Activated CD4-positive, CD25-positive, alpha-beta regulatory T cell treated with anti-CD3 and anti-CD28 coated beads, Interleukin-2, amount 50 U/mL, for 24 hours (primary cell): Measurements from ENCODE around the gene GNAS-AS1.
A peak's percentile ranks its signal among the peaks of the same experiment; 100 is the strongest.
"Not testable (repeated sequence)": the region's sequence is repeated elsewhere in the genome, so short reads cannot be mapped to it uniquely, and the experiment has no call there.

Experiments used
- ATAC-seq, 2 donors: fragments of 150-1000 bp; cut with Tn5 transposase; one replicate each; pipeline ENCODE4 v1.10.0; 2021; ENCODE audit warnings: mild to moderate bottlenecking in 1 of 2, moderate library complexity in 1 of 2

The GNAS-AS1 gene

DNA sequence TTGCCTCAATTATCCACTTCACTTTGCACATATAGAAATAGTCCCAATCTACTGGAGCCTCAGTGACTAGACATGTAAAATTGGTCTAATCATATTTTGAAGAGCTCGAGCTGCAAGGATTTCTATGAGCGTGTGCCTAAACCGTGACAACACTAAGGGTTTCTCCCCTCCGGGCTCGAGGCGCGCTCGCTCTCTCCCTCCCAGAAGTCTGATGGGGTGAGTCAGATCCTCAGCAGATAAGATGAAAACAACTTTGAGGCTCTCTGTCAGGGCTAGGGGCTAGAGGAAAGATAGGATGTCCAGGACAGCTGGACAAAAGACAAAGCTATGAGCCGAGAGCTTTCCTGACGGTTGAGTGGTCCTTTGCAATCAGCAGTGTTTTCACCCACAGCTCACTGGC lies 16.8 kb downstream of the GNAS-AS1 start:
- no peak for ATAC-seq

DNA sequence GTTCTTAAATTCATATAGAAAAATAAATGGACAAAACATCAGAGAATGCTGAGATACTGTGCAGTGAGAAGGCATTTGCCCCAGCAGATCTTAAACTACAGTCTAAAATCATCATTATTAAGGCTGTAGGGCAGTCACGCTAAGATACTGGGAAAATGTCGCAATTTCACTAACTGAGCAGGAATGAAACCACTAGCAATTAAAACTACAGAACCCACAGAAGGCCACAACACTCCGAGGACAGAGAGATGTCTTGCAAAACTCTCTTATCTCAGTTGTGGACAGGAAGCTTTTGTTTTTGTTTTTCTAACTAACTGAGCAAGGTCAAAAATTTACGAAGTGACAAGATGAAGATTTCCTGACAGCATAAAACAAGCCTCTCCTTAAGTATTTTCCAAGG lies 18.2 kb downstream of the GNAS-AS1 start:
- no peak for ATAC-seq

GRCh38 chr20:58829531-58829941 lies 21.2 kb downstream of the GNAS-AS1 start:
- ATAC-seq: no peak

- ATAC-seq: not testable (repeated sequence)
Measured at GRCh38 chr20:58828804-58829203, 21.9 kb downstream of the GNAS-AS1 start.

GRCh38 chr20:58828136-58828535 lies 22.6 kb downstream of the GNAS-AS1 start:
- ATAC-seq: no peak

- ATAC-seq: no peak
Measured at GRCh38 chr20:58826271-58826670, 24.4 kb downstream of the GNAS-AS1 start.

DNA sequence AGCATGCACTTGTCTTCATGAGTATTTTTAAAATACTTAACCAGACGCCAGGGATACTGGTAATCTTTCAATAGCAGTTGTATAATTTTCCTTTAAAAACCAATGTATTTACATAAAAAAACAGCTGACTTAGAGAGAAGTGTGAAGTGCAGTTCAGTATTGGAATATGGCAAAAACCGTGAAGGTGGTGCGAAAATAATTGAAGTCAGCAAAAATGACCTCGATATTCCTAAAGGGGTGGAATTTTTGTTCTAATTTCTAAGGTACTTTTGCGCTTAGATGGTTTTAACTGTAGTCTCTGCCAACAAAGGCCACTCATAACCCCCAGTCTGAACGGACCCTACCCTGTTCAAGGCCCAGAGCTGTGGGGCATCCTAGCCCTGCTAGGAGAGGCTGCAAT lies 25.3 kb downstream of the GNAS-AS1 start:
- ATAC-seq: no peak

DNA sequence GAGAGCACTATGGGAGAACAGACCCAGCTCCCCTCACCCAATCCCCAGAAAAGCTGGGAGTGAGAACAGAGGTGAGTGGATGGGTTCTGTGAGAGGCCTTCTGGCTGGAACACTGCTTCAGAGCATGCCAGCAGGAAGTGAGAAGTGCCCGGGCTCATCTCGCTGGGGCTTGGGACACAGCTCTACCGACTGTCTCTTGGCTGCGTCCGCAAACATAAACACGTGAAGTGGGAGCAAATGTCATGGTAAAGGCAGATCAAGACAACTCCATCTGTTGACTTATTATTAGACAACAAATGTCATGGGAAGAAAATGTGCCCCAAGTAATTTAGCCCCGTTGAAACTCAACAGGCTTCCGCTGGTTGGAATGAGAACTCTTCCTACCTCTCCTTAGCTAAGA lies 25.9 kb downstream of the GNAS-AS1 start:
- ATAC-seq: no peak

GRCh38 chr20:58822748-58823730 lies 27.7 kb downstream of the GNAS-AS1 start:
- ATAC-seq: no peak

DNA sequence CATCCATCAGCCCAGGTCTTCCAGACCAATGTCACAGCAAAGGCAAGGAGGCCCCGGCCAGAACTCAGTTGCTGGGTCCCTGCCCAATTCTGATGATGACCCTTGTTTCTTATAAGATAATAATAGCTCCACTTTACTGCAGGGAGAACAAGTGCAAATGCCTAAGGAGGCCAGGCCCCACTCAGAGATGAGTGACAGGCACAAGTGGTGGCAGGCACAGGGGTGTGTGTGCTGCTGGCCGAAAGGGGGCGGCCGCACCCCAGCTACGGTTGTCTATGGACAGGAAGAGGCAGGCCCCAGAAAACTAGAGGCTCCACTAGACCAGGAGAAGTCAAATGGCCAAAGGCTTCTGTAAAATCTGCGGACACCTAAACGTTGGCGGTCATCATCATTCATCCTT lies 28.6 kb downstream of the GNAS-AS1 start:
- ATAC-seq: no peak

- not testable (repeated sequence) for ATAC-seq
Measured at GRCh38 chr20:58820515-58820914, 30.2 kb downstream of the GNAS-AS1 start.

DNA sequence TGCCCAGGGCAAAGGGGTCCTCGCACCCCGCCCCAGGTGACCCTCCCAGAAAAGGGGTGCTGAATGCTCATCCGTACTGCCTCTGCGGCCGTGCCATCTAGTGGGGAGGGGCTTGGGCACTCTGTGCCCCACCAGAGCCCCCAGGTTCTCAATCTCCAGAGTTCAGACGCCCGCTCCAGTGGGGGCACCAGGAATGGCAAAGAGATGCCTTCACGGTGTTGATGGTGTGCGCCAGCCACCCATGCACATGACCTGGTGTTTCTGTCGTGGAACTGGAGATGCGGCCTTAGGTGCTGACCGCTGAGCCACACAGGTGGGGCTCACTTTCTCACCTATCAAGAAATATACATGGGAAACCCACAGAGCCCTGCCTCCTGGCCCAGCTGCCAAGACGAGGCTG lies 30.8 kb downstream of the GNAS-AS1 start:
- ATAC-seq: no peak

GRCh38 chr20:58818586-58819285 lies 32.0 kb downstream of the GNAS-AS1 start:
- peak; percentile 82 to 91 for ATAC-seq

- no peak for ATAC-seq
Measured at GRCh38 chr20:58817748-58818147, 33.0 kb downstream of the GNAS-AS1 start.

- ATAC-seq: no peak
Measured at GRCh38 chr20:58816957-58817651, 33.6 kb downstream of the GNAS-AS1 start.

- no peak for ATAC-seq
Measured at GRCh38 chr20:58816051-58816450, 34.7 kb downstream of the GNAS-AS1 start.

GRCh38 chr20:58815448-58815847 lies 35.3 kb downstream of the GNAS-AS1 start:
- no peak for ATAC-seq

- ATAC-seq: no peak
Measured at GRCh38 chr20:58813369-58813768, 37.3 kb downstream of the GNAS-AS1 start.

GRCh38 chr20:58811334-58811733 lies 39.4 kb downstream of the GNAS-AS1 start:
- ATAC-seq: no peak

DNA sequence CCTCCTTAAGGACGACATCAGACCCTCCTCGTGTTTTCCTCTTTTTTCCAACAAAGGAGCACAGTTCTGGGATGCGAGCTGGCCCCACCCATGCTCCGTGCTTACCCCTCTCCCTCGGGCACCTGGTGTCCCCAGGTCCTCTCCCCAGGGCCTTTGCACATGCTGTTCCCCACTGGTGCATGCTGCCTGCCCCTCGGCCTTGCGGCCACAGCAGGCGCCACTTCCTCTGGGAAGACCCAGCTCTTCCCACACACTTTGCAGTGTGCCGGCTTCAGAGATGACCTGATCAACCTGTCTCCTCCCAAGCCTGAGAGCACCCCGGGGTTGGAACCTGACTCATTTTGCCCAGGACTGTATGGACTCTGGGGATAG lies 39.8 kb downstream of the GNAS-AS1 start:
- no peak for ATAC-seq

GRCh38 chr20:58810116-58810878 lies 40.4 kb downstream of the GNAS-AS1 start:
- ATAC-seq: no peak

DNA sequence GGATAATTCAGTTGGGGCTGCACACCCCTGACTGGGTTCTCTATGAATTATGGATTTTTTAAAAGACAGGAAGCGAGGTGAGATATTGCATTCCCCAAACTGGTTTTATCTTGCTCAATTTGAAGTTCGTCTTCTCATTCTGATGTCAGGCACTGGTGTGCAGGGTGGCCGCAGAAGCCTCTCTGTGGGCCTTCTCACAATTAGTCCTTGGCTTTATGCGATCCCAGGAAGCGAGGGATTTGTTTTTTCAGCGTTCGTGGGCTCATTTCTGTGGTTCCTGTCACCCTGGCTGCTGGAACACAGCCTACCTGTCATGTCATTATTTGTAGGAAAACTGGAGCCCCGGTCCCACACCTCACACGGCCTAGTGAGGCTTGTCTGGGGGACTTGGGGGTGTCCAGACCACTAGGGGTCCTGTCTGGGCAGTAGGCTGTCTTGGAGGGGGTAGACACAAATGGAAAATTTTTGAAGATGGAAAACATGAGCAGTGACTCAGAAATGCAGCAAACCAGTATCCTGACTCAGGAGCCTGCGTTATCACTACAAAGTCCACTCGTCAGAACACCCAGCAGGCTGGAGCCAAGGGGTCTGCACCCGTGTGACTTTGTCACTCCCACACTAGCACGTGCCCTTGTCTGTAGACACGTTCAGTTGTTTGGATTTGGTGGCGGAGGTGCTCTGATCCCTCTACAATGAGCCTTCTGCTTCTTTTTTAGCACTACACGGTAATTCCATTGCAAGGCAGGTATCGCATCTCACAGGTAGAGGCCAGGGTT lies 42.2 kb downstream of the GNAS-AS1 start:
- no peak for ATAC-seq
